ENCODE data around the gene PCNX3. TPM values are rescaled to one million over a fixed set of nuclear protein-coding genes. Genes with fewer than 3 reads are reported as not detected.

The PCNX3 gene
- total RNA-seq, 1 donor: 27.9 TPM

- H3K9me3 ChIP-seq (ENCODE audit: low read depth, low read length): no peaks in the 10 kb centered on the region
- TF ChIP-seq, protein P1, sequence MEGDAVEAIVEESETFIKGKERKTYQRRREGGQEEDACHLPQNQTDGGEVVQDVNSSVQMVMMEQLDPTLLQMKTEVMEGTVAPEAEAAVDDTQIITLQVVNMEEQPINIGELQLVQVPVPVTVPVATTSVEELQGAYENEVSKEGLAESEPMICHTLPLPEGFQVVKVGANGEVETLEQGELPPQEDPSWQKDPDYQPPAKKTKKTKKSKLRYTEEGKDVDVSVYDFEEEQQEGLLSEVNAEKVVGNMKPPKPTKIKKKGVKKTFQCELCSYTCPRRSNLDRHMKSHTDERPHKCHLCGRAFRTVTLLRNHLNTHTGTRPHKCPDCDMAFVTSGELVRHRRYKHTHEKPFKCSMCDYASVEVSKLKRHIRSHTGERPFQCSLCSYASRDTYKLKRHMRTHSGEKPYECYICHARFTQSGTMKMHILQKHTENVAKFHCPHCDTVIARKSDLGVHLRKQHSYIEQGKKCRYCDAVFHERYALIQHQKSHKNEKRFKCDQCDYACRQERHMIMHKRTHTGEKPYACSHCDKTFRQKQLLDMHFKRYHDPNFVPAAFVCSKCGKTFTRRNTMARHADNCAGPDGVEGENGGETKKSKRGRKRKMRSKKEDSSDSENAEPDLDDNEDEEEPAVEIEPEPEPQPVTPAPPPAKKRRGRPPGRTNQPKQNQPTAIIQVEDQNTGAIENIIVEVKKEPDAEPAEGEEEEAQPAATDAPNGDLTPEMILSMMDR (IDR thresholded peaks at IDR 0.05; ENCODE audit: extremely low read depth, low read depth, low read length): no peak
- H3K27ac ChIP-seq (ENCODE audit: low read depth, low read length): no peak overlapping the region
- H4K20me1 ChIP-seq (ENCODE audit: insufficient read depth, low read length): peaks cover 17% of the 10 kb centered on the region
- H3K4me1 ChIP-seq (ENCODE audit: insufficient read depth, low read length): peaks cover 19% of the 10 kb centered on the region
- no peaks in the 10 kb centered on the region for H3K27me3 ChIP-seq (ENCODE audit: insufficient read depth, low read length)
- H3K4me3 ChIP-seq (ENCODE audit: insufficient read depth, low read length): no peak overlapping the region
- H2AFZ ChIP-seq (ENCODE audit: low read length): no peak overlapping the region
- no peak for DNase-seq (ENCODE audit: insufficient read length, low spot score, missing footprints)
- H3K36me3 ChIP-seq (ENCODE audit: insufficient read depth, low read length): peaks cover 45% of the 10 kb centered on the region
- peaks cover 22% of the 10 kb centered on the region for H3K79me2 ChIP-seq (ENCODE audit: insufficient read depth, low read length)
- H3K4me2 ChIP-seq (ENCODE audit: insufficient read depth, low read length): no peak overlapping the region
Measured at GRCh38 chr11:65581928-65582327, 33.6 kb upstream of the PCNX3 start.

- H3K79me2 ChIP-seq (ENCODE audit: insufficient read depth, low read length): peaks cover 16% of the 10 kb centered on the region
- H3K27ac ChIP-seq (ENCODE audit: low read depth, low read length): no peak overlapping the region
- H3K4me1 ChIP-seq (ENCODE audit: insufficient read depth, low read length): peaks cover 17% of the 10 kb centered on the region
- H3K4me2 ChIP-seq (ENCODE audit: insufficient read depth, low read length): no peak overlapping the region
- TF ChIP-seq, protein P1 (IDR thresholded peaks at IDR 0.05; ENCODE audit: extremely low read depth, low read depth, low read length): no peak
- no peaks in the 10 kb centered on the region for H3K9me3 ChIP-seq (ENCODE audit: low read depth, low read length)
- H3K4me3 ChIP-seq (ENCODE audit: insufficient read depth, low read length): no peak overlapping the region
- H4K20me1 ChIP-seq (ENCODE audit: insufficient read depth, low read length): peaks cover 13% of the 10 kb centered on the region
- H3K36me3 ChIP-seq (ENCODE audit: insufficient read depth, low read length): peaks cover 51% of the 10 kb centered on the region
- no peak for DNase-seq (ENCODE audit: insufficient read length, low spot score, missing footprints)
- no peaks in the 10 kb centered on the region for H3K27me3 ChIP-seq (ENCODE audit: insufficient read depth, low read length)
- H2AFZ ChIP-seq (ENCODE audit: low read length): no peak overlapping the region
Measured at GRCh38 chr11:65583589-65583988, 32.0 kb upstream of the PCNX3 start.

DNA sequence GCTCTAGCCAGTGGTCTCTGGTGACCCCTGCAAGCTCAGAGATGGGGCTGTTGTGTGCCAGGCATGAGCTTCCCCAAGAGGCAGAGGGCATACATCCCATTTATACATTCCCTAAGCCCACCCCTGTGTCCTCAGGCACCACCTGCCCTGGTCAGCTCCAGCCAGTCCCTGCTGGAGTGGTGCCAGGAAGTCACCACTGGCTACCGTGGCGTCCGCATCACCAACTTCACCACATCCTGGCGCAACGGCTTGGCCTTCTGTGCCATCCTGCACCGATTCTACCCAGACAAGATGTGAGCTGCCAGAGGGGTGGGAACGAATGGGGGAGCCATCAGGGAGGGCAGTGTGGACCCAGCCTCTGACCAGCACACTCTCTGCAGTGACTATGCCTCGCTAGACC is 31.5 kb upstream of the PCNX3 start:
- Histone ChIP-seq H4K20me1 (ENCODE audit: insufficient read depth, low read length) (peaks cover 13% of the 10 kb centered on the region), H3K36me3 (ENCODE audit: insufficient read depth, low read length) (peaks cover 50% of the 10 kb centered on the region), H3K4me3 (ENCODE audit: insufficient read depth, low read length) (no peak overlapping the region)

DNA sequence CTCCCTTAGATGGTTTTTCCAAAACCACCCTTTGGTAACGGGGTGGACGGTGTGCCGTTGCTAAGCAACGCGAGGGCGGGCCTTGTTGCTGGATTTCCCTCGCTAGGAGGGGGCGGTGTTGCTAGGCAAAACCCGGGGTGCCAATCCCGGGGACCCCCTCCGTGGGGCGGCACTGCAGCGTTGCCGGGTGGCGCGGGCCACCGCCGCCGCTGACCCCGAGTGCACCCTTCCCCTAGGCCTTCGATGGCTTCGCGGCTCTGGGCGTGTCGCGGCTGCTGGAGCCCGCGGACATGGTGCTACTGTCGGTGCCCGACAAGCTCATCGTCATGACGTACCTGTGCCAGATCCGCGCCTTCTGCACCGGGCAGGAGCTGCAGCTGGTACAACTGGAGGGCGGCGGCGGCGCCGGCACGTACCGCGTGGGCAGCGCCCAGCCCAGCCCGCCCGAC is 30.8 kb upstream of the PCNX3 start:
- Histone ChIP-seq H3K4me1 (ENCODE audit: insufficient read depth, low read length) (peaks cover 17% of the 10 kb centered on the region), H3K4me2 (ENCODE audit: insufficient read depth, low read length) (no peak overlapping the region), H4K20me1 (ENCODE audit: insufficient read depth, low read length) (peaks cover 13% of the 10 kb centered on the region), H2AFZ (ENCODE audit: low read length) (no peak overlapping the region), H3K4me3 (ENCODE audit: insufficient read depth, low read length) (no peak overlapping the region), H3K79me2 (ENCODE audit: insufficient read depth, low read length) (peaks cover 9% of the 10 kb centered on the region), H3K27ac (ENCODE audit: low read depth, low read length) (no peak overlapping the region), H3K9me3 (ENCODE audit: low read depth, low read length) (no peaks in the 10 kb centered on the region), H3K36me3 (ENCODE audit: insufficient read depth, low read length) (peaks cover 45% of the 10 kb centered on the region), H3K27me3 (ENCODE audit: insufficient read depth, low read length) (no peaks in the 10 kb centered on the region)
- DNase-seq (ENCODE audit: insufficient read length, low spot score, missing footprints): no peak
- TF ChIP-seq, protein P1 (IDR thresholded peaks at IDR 0.05; ENCODE audit: extremely low read depth, low read depth, low read length): no peak

More for the DNA sequence above, 31.5 kb upstream of the PCNX3 start:
- Histone ChIP-seq H3K27me3 (ENCODE audit: insufficient read depth, low read length) (no peaks in the 10 kb centered on the region), H2AFZ (ENCODE audit: low read length) (no peak overlapping the region), H3K9me3 (ENCODE audit: low read depth, low read length) (no peaks in the 10 kb centered on the region), H3K79me2 (ENCODE audit: insufficient read depth, low read length) (peaks cover 11% of the 10 kb centered on the region), H3K4me1 (ENCODE audit: insufficient read depth, low read length) (peaks cover 17% of the 10 kb centered on the region), H3K4me2 (ENCODE audit: insufficient read depth, low read length) (no peak overlapping the region), H3K27ac (ENCODE audit: low read depth, low read length) (no peak overlapping the region)
- TF ChIP-seq, protein P1 (IDR thresholded peaks at IDR 0.05; ENCODE audit: extremely low read depth, low read depth, low read length): no peak
- peak; percentile 88 for DNase-seq (ENCODE audit: insufficient read length, low spot score, missing footprints)
